Daoy (cell line): ENCODE data around the gene SELENOT. TPM values are rescaled to one million over a fixed set of nuclear protein-coding genes. Genes with fewer than 3 reads are reported as not detected.

Experiments
- DNase-seq: peaks from one replicate; pipeline ENCODE4 v3.0.0-alpha.2; 2015; ENCODE audit warnings: low read depth
- total RNA-seq: library from RNA; depleted of rRNA; stranded (reverse); fragments of >200 nt; shearing (Covaris generic); gene quantifications from 2 replicates; pipeline ENCODE4 v1.2.3, GENCODE V29; 2014; rRNA removed

SELENOT gene
- total RNA-seq, 1 experiment from 2014 or later, result 201 TPM

DNA sequence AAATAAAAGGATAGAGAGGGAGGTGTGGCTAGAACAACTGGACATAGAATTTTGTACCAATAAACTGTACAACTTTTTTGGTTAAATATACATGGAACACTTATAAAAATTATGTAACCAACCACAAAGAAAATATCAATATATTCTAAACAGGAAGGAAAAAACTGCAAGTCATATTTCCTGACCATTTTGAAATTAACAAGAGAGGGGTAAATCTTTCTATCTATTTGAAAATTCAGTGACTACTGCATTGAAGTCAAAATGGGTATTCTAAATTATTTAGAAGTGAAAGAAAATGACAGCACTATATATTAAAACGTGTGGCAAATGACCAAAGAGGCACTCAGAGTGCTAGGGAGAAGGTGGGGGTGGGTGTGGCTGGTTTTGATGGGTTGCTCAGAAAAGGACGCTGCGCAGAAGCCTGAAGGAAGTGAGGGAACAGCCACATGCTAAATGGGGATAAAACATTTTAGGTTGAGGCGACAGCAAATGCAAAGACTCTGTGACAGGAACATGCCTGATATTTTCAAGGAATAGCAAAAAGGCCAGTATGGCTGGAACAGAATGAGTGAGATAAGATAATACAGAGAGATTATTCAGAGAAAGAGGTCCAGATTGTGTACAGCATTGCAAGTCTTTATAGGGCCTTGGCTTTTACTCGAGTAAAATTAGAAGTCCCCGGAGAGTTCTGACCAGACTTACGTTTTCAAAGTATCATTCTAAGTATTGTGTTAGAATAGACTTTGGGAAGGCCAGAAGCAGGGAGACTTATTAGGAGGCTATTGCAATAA lies 59.5 kb downstream of the SELENOT start:
- DNase-seq, result no peak

DNA sequence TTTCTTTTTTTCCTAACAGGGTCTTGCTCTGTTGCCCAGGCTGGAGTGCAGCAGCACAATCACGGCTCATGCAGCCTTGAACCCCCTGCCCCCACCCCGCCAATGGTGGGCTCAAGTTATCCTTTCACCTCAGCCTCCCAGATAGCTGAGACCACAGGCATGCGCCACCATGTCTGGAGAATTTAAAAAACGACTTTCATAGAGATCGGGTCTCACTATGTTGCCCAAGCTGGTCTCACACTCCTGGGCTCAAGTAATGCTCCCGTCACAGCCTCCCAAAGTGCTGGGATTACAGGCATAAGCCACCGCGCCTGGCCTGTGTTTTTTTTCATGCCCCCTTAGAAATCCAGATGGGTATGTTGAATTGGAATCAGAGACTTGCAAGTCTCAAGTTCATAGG lies 60.3 kb downstream of the SELENOT start:
- DNase-seq, result no peak

DNA sequence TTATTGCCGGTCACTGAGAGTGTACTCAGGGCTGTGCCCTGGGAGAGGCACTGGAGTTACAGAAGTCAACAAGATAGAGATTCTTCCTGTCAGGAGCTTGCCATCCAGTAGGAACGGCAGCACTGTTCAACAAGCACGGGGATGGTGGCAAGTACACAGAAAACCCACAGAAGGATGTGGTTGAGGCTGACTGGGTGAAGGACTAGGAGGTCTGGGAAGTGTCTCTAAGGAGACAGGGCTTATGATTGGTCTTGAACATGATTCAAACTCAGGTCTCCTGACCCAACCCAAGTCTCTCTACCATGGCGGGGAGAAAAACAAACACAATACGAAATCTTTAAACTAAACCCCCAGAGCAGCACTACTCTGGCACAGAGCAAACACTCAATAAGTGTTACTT lies 63.0 kb downstream of the SELENOT start:
- DNase-seq, result no peak

DNA sequence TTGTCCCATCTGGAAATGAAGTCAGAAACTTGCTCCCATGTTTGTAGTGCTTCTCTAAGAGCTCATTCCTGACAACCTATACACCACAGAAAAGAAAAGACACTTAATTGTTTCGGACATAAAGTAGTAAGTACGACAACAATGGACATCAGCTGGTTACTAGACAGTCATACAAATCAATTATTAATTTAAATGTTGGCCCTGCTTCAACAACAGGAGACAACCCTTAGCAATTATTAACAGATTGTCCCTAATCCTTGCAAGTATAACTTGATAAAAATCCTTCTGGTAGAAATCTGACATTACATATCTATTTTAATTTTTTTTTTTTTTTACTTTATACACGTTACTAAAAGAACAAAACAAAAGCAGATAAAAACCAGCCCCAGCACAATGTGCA lies 70.8 kb downstream of the SELENOT start:
- DNase-seq, result no peak

DNA sequence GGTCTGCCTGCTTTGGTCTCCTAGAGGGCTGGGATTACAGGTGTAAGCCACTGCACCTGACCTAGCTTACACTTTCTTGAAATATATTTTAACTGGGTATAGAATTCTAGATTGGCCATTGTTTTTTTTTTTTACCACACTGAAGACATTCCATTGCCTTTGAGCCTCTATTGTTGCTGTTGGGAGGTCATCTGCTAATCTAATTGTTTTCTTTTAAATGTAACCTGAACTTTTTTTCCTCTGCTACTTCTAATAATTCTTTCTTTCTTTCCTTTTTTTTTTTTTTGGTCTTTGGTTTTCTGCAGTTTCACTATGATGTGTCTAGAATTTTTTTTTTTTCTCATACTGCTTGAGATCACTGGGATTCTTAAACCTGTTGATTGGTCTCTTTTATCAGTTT lies 72.5 kb downstream of the SELENOT start:
- no peak for DNase-seq

Other genes with a start within 250 kb of the SELENOT start
- gene TSC22D2, start 195.0 kb upstream of the SELENOT start, total RNA-seq, result 3.2 and 9.1 TPM in 2 replicates
- gene SERP1, start 56.8 kb upstream of the SELENOT start, total RNA-seq, result 375 and 487 TPM in 2 replicates
- 228 and 245 TPM in 2 replicates for gene EIF2A, start 56.5 kb upstream of the SELENOT start, total RNA-seq
- gene ERICH6, start 100.6 kb downstream of the SELENOT start, total RNA-seq, result not detected in 2 replicates
- gene SIAH2, start 159.8 kb downstream of the SELENOT start, total RNA-seq, result 30.5 and 38.3 TPM in 2 replicates